ENCODE results near the gene ZNF664.

DNA sequence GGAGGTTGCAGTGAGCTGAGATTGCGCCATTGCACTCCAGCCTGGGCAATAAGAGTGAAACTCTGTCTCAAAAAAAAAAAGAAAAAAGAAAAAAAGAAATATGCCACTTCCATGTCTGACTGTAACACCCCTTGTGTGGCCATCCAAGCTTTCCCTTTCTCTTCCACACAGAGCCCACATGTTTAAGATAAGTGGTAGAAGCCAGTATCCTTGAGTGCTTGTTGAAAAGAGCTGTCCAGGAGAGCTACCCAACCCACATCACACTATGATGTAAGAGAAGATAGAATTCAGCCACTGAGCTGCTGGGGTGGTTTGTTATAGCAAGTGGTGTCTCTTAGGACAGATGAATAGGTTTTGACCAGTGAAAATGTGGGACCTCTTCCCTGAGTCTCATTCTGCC, 82.1 kb downstream of the ZNF664 start:
- TF ChIP-seq CTCF (IDR thresholded peaks at IDR 0.05): no peak
- no peak for TF ChIP-seq POLR2A (IDR thresholded peaks at IDR 0.05)
